Measurements from ENCODE around the gene ISL1. TPM values are rescaled to one million over a fixed set of nuclear protein-coding genes. Genes with fewer than 3 reads are reported as not detected.

The ISL1 gene
- polyA plus RNA-seq (2.4 to 4.5 TPM (median 4.4 TPM) in 3 replicates), polyA minus RNA-seq (2.5 to 7.4 TPM (median 3.5 TPM) in 3 replicates)
- 0.62 TPM for polyA plus RNA-seq (2011; ENCODE audit: low read depth)
- polyA plus RNA-seq (2011; cell fraction: cytosol; rRNA removed): 2.3 and 2.9 TPM in 2 replicates
- polyA plus RNA-seq (2011; cell fraction: nucleus; rRNA removed): 4.6 and 4.9 TPM in 2 replicates
- 0.75 and 3.7 TPM in 2 replicates for polyA plus RNA-seq (2012; ENCODE audit: low replicate concordance)
- 4.4 TPM for polyA minus RNA-seq (2011; cell fraction: cytosol; rRNA and poly(A)+ RNA removed)
- polyA minus RNA-seq (2011; cell fraction: nucleus; rRNA and poly(A)+ RNA removed): 2.0 and 3.2 TPM in 2 replicates

DNA sequence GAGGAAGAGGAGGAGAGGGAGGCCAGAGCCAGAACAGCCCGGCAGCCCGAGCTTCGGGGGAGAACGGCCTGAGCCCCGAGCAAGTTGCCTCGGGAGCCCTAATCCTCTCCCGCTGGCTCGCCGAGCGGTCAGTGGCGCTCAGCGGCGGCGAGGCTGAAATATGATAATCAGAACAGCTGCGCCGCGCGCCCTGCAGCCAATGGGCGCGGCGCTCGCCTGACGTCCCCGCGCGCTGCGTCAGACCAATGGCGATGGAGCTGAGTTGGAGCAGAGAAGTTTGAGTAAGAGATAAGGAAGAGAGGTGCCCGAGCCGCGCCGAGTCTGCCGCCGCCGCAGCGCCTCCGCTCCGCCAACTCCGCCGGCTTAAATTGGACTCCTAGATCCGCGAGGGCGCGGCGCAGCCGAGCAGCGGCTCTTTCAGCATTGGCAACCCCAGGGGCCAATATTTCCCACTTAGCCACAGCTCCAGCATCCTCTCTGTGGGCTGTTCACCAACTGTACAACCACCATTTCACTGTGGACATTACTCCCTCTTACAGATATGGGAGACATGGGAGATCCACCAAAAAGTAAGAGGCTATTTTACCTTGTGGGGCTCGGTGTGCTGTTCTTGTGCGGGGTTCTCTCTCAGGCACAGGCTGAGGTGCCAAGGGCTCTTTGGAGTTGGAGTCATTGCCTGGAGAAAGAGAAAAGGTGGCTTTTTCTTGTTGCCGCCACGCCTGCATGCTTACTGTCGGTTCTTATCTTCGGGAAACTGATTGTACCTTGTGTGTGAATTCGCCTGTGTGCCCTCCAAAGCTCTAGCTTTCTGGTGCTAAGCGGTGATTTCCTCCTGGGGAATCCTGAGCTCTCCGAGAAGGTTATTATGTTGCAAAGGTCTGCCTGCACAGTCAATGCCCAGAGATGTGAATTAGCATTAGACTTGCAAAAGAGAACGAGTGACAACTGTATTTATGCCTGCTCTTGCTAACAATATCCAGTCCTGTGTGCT, at the start of gene ISL1:
ISL1 (plus strand) TSS at position 318 of the 991 bp plus-strand sequence; CDS start at position 542, 224 bp downstream.
- TF ChIP-seq, protein P1, sequence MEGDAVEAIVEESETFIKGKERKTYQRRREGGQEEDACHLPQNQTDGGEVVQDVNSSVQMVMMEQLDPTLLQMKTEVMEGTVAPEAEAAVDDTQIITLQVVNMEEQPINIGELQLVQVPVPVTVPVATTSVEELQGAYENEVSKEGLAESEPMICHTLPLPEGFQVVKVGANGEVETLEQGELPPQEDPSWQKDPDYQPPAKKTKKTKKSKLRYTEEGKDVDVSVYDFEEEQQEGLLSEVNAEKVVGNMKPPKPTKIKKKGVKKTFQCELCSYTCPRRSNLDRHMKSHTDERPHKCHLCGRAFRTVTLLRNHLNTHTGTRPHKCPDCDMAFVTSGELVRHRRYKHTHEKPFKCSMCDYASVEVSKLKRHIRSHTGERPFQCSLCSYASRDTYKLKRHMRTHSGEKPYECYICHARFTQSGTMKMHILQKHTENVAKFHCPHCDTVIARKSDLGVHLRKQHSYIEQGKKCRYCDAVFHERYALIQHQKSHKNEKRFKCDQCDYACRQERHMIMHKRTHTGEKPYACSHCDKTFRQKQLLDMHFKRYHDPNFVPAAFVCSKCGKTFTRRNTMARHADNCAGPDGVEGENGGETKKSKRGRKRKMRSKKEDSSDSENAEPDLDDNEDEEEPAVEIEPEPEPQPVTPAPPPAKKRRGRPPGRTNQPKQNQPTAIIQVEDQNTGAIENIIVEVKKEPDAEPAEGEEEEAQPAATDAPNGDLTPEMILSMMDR (optimal IDR thresholded peaks at IDR 0.05 in 1 of 3, IDR thresholded peaks at IDR 0.05 in 1 of 3, conservative IDR thresholded peaks at IDR 0.05 in 1 of 3; ENCODE audit: extremely low read depth in 1 of 3, insufficient read depth in 2 of 3, low read length in 3 of 3): peak in 1 of 3 experiments; percentile 25
- no peak for TF ChIP-seq EZH2 (IDR thresholded peaks at IDR 0.05; ENCODE audit: low read length)

DNA sequence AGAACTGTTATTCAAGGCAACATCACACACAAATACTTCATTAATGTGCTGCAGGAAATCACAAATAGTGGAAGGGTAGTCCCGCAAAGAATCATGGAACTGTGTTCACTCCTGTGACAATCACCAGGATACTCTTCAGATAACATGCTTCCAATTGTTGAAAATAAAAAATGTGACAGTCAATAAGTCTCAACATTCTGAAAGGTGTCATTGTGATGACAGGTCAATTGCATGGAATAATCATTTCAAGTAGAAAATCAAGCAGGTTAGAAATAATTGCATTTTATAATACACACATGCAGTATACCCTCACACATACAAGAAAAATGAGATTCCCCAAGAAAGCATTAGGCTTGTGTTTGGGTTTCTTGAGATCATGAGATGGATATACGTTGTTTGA, 46.4 kb upstream of the ISL1 start:
- Histone ChIP-seq H3K79me2 (ENCODE audit: control insufficient read depth, insufficient read depth, low read length) (no peaks in the 10 kb centered on the region), H3K9me1 (ENCODE audit: control insufficient read depth, extremely low read depth, insufficient read depth, low read length) (no peaks in the 10 kb centered on the region), H3K27ac (ENCODE audit: control insufficient read depth, insufficient read depth, low read length) (no peak overlapping the region), H3K4me3 (ENCODE audit: control insufficient read depth in 2 of 3, extremely low read depth in 1 of 3, insufficient read depth in 2 of 3, low read depth in 1 of 3, low read length in 3 of 3) (no peak overlapping the region), H3K4me2 (ENCODE audit: control insufficient read depth, extremely low read depth, insufficient read depth, low read depth, low read length) (no peak overlapping the region), H4K20me1 (ENCODE audit: control insufficient read depth, extremely low read depth, insufficient read depth, low read length) (no peaks in the 10 kb centered on the region), H3K27me3 (ENCODE audit: control insufficient read depth, extremely low read depth, insufficient read depth, low read length) (no peaks in the 10 kb centered on the region), H3K36me3 (ENCODE audit: control insufficient read depth in 2 of 2, extremely low read depth in 1 of 2, insufficient read depth in 2 of 2, low read length in 2 of 2) (no peaks in the 10 kb centered on the region), H3K9ac (ENCODE audit: control insufficient read depth, extremely low read depth, insufficient read depth, low read length) (no peak overlapping the region), H2AFZ (ENCODE audit: control insufficient read depth, low read length) (no peak overlapping the region), H3K9me3 (ENCODE audit: control insufficient read depth, low read depth, low read length) (no peaks in the 10 kb centered on the region), H3K4me1 (ENCODE audit: control insufficient read depth, extremely low read depth, insufficient read depth, low read length) (no peaks in the 10 kb centered on the region)
- no peak for FAIRE-seq
- DNase-seq (ENCODE audit: low read depth, low spot score): no peak
- dilution Hi-C loops (cut with MboI; ENCODE audit: extremely low pct_ligation_motif_present, low sequenced_read_pairs): no loop called here
- TF ChIP-seq EZH2 (IDR thresholded peaks at IDR 0.05; ENCODE audit: low read length): no peak

More for the DNA sequence above, at the start of gene ISL1:
- peaks cover 4% of the 10 kb centered on the region for H3K27me3 ChIP-seq (ENCODE audit: control insufficient read depth, extremely low read depth, insufficient read depth, low read length)
- H3K4me3 ChIP-seq (ENCODE audit: control insufficient read depth in 2 of 3, extremely low read depth in 1 of 3, insufficient read depth in 2 of 3, low read depth in 1 of 3, low read length in 3 of 3): peak within 1 kb of the TSS; percentile 66 to 76 (median 72)
- peak within 1 kb of the TSS; percentile 78 for H3K27ac ChIP-seq (ENCODE audit: control insufficient read depth, insufficient read depth, low read length)
- H2AFZ ChIP-seq (ENCODE audit: control insufficient read depth, low read length): peak within 1 kb of the TSS; percentile 84
- H3K9me1 ChIP-seq (ENCODE audit: control insufficient read depth, extremely low read depth, insufficient read depth, low read length): no peaks in the 10 kb centered on the region
- H4K20me1 ChIP-seq (ENCODE audit: control insufficient read depth, extremely low read depth, insufficient read depth, low read length): no peaks in the 10 kb centered on the region
- peak; percentile 84 for FAIRE-seq
- H3K4me1 ChIP-seq (ENCODE audit: control insufficient read depth, extremely low read depth, insufficient read depth, low read length): peaks cover 25% of the 10 kb centered on the region
- dilution Hi-C loops (cut with MboI; ENCODE audit: extremely low pct_ligation_motif_present, low sequenced_read_pairs): no loop called here
- no peaks in the 10 kb centered on the region for H3K9me3 ChIP-seq (ENCODE audit: control insufficient read depth, low read depth, low read length)
- H3K36me3 ChIP-seq (ENCODE audit: control insufficient read depth in 2 of 2, extremely low read depth in 1 of 2, insufficient read depth in 2 of 2, low read length in 2 of 2): peaks cover 0 to 4% of the 10 kb centered on the region in 2 experiments
- peak within 1 kb of the TSS; percentile 93 for H3K4me2 ChIP-seq (ENCODE audit: control insufficient read depth, extremely low read depth, insufficient read depth, low read depth, low read length)
- no peak for DNase-seq (ENCODE audit: low read depth, low spot score)
- peak within 1 kb of the TSS; percentile 81 for H3K9ac ChIP-seq (ENCODE audit: control insufficient read depth, extremely low read depth, insufficient read depth, low read length)
- peaks cover 46% of the 10 kb centered on the region for H3K79me2 ChIP-seq (ENCODE audit: control insufficient read depth, insufficient read depth, low read length)
